Measurements from ENCODE around the gene TPBG.
"Not testable (repeated sequence)": the region's sequence is repeated elsewhere in the genome, so short reads cannot be mapped to it uniquely, and the experiment has no call there.

TPBG gene

DNA sequence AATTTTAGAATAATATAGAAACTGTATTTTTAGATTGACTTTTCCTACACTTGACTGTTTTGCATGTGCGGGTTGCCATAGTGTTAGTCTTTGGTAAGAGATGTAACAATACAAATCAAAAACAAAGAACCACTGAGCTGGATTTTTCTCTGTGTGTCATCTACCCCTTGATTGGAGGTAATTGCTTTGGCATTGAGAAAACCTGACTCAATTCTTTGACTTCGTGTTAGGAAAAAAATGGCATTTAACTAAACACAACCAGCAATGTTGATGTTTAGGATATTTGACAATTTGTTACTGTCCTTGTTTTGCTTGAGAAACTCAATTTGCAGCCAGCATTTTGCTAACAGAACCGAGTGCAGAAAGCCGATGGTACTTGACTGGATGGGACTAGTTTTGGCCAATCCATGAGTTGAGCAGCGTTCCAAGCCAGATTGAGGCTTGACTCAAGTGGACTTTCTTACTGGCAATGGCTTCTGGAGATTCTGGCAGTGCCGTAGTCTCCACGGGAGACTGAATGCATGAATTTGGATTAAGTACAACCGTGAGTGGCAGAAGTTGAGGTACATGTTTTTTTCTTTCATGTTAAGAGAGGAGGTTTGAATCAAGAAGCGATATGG, 17.1 kb downstream of the TPBG start:
- H3K4me1 ChIP-seq: no peaks in the 10 kb centered on the region
- no peaks in the 10 kb centered on the region for H3K27me3 ChIP-seq
- intact Hi-C loops (cut with DNase I; ENCODE audit: low total_unique reads): no loop called here
- no peaks in the 10 kb centered on the region for H3K36me3 ChIP-seq
- no peak overlapping the region for H3K27ac ChIP-seq
- no peak overlapping the region for H3K4me3 ChIP-seq
- no peaks in the 10 kb centered on the region for H3K9me3 ChIP-seq
- DNase-seq: no peak
- TF ChIP-seq, protein P1, sequence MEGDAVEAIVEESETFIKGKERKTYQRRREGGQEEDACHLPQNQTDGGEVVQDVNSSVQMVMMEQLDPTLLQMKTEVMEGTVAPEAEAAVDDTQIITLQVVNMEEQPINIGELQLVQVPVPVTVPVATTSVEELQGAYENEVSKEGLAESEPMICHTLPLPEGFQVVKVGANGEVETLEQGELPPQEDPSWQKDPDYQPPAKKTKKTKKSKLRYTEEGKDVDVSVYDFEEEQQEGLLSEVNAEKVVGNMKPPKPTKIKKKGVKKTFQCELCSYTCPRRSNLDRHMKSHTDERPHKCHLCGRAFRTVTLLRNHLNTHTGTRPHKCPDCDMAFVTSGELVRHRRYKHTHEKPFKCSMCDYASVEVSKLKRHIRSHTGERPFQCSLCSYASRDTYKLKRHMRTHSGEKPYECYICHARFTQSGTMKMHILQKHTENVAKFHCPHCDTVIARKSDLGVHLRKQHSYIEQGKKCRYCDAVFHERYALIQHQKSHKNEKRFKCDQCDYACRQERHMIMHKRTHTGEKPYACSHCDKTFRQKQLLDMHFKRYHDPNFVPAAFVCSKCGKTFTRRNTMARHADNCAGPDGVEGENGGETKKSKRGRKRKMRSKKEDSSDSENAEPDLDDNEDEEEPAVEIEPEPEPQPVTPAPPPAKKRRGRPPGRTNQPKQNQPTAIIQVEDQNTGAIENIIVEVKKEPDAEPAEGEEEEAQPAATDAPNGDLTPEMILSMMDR (IDR thresholded peaks at IDR 0.05): no peak

DNA sequence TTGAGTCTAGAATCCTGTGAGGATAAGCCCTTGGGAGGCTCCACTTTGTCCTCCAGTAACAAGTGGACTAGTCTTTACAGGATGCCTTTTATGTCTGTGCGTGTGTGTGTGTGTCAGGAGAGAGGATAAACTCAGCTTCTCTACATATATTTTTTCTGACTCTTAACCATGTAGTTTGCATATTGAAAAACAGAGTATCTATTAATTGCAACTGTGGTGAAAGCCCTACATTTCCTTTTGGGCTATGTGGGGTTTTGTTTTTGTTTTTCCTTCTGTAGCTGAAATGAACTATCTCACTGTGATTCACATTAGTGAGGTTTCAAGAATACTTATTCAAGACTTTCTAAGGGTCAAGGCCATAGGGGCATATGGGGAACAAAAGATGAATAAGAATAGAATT, 17.7 kb downstream of the TPBG start:
- no peak overlapping the region for H3K4me3 ChIP-seq
- TF ChIP-seq, protein P1 (IDR thresholded peaks at IDR 0.05): no peak
- no peaks in the 10 kb centered on the region for H3K36me3 ChIP-seq
- no peaks in the 10 kb centered on the region for H3K4me1 ChIP-seq
- no peaks in the 10 kb centered on the region for H3K27me3 ChIP-seq
- intact Hi-C loops (cut with DNase I; ENCODE audit: low total_unique reads): no loop called here
- no peak overlapping the region for H3K27ac ChIP-seq
- DNase-seq: no peak
- H3K9me3 ChIP-seq: no peaks in the 10 kb centered on the region

DNA sequence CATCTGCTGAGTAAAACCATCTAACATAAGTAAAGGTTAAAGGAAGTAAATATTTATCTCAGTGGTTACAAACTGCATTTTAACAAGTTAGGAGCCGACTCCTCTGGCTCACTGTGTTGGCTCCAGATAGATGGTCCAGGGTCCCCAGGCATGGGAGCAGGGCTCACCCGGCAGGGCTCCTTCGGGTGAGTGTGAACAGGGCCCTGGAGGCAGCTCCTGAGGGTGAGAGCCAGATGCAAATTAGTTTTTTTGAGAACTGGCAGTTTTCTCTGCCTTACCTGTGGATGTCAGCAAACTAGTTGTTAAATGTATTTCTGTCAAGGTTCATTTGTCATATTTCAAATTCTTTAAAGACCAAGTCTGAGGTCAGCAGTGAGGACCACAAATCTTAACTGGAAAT, 21.5 kb downstream of the TPBG start:
- no peaks in the 10 kb centered on the region for H3K27me3 ChIP-seq
- no peaks in the 10 kb centered on the region for H3K9me3 ChIP-seq
- H3K4me3 ChIP-seq: no peak overlapping the region
- no peak for DNase-seq
- TF ChIP-seq, protein P1 (IDR thresholded peaks at IDR 0.05): no peak
- intact Hi-C loops (cut with DNase I; ENCODE audit: low total_unique reads): no loop called here
- no peaks in the 10 kb centered on the region for H3K4me1 ChIP-seq
- H3K27ac ChIP-seq: no peak overlapping the region
- H3K36me3 ChIP-seq: no peaks in the 10 kb centered on the region

DNA sequence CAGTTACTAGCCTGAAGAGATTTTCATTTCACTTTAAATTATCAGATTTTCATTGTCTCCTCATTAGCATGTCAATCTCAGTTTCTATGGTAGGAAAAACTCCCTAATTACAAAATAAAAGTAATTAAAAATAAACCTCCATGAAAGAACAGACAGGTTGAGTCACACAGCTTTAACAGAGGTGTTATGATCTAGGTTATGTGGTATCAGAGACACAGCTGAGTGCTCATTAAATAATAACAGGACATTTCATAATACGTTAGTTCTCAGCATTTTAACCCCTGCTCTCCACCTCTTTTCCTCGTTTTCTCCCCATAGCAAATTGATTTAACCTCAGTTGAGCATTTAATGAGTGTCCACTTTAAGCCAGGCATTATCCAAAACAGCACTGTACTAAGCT, 21.9 kb downstream of the TPBG start:
- Histone ChIP-seq H3K4me3 (no peak overlapping the region), H3K9me3 (no peaks in the 10 kb centered on the region), H3K36me3 (no peaks in the 10 kb centered on the region), H3K27me3 (no peaks in the 10 kb centered on the region), H3K27ac (no peak overlapping the region), H3K4me1 (no peaks in the 10 kb centered on the region)
- intact Hi-C loops (cut with DNase I; ENCODE audit: low total_unique reads): no loop called here
- TF ChIP-seq, protein P1 (IDR thresholded peaks at IDR 0.05): no peak
- no peak for DNase-seq

DNA sequence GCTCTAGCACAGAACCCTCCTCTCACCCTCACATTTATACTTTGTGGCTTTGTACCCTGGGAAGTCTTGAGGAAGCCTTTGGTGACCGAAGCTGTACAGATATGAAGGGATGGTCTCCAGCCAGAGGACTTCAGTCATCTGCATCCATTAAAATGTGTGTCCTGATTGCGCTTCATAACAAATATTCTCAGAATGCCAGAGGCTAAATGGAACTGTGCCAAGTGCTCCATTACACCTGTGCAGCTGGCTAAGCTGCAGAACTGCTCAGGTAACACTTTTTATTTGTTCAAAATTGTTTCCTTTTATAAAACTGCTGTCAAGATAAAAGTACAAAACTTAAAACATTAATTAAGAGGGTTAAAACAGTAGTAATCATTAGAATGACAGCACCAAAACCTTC, 22.3 kb downstream of the TPBG start:
- no peaks in the 10 kb centered on the region for H3K36me3 ChIP-seq
- H3K4me3 ChIP-seq: no peak overlapping the region
- H3K9me3 ChIP-seq: no peaks in the 10 kb centered on the region
- no peaks in the 10 kb centered on the region for H3K27me3 ChIP-seq
- intact Hi-C loops (cut with DNase I; ENCODE audit: low total_unique reads): no loop called here
- no peak overlapping the region for H3K27ac ChIP-seq
- DNase-seq: no peak
- TF ChIP-seq, protein P1 (IDR thresholded peaks at IDR 0.05): no peak
- H3K4me1 ChIP-seq: no peaks in the 10 kb centered on the region

DNA sequence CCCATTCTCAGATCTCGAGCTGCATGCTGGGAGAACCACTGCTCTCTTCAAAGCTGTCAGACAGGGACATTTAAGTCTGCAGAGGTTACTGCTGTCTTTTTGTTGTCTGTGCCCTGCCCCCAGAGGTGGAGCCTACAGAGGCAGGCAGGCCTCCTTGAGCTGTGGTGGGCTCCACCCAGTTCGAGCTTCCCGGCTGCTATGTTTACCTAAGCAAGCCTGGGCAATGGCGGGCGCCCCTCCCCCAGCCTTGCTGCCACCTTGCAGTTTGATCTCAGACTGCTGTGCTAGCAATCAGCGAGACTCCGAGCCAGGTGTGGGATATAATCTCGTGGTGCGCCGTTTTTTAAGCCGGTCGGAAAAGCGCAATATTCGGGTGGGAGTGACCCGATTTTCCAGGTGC, 31.2 kb downstream of the TPBG start:
- DNase-seq; H3K36me3 ChIP-seq; H3K4me3 ChIP-seq; H3K4me1 ChIP-seq; H3K9me3 ChIP-seq; H3K27ac ChIP-seq; intact Hi-C loops (cut with DNase I; ENCODE audit: low total_unique reads); H3K27me3 ChIP-seq: not testable (repeated sequence)
